ENCODE measurements around the gene ZNF343. TPM values are rescaled to one million over a fixed set of nuclear protein-coding genes. Genes with fewer than 3 reads are reported as not detected.

Gene ZNF343
- total and polyA plus RNA-seq, 2 experiments from 2014 or later, result 6.2 to 7.0 TPM

GRCh38 chr20:2451422-2451821, 57.3 kb downstream of the ZNF343 start:
- TF ChIP-seq EZH2phosphoT487 (IDR thresholded peaks at IDR 0.05; ENCODE audit: low read depth, severe bottlenecking, unreplicated experiment) (no peak), EZH2 (IDR thresholded peaks at IDR 0.05; ENCODE audit: borderline replicate concordance) (no peak)
- TF ChIP-seq, protein P1, sequence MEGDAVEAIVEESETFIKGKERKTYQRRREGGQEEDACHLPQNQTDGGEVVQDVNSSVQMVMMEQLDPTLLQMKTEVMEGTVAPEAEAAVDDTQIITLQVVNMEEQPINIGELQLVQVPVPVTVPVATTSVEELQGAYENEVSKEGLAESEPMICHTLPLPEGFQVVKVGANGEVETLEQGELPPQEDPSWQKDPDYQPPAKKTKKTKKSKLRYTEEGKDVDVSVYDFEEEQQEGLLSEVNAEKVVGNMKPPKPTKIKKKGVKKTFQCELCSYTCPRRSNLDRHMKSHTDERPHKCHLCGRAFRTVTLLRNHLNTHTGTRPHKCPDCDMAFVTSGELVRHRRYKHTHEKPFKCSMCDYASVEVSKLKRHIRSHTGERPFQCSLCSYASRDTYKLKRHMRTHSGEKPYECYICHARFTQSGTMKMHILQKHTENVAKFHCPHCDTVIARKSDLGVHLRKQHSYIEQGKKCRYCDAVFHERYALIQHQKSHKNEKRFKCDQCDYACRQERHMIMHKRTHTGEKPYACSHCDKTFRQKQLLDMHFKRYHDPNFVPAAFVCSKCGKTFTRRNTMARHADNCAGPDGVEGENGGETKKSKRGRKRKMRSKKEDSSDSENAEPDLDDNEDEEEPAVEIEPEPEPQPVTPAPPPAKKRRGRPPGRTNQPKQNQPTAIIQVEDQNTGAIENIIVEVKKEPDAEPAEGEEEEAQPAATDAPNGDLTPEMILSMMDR (IDR thresholded peaks at IDR 0.05; ENCODE audit: poor library complexity), result no peak
- DNase-seq (ENCODE audit: low spot score), result no peak
- H3K27me3 ChIP-seq, result no peaks in the 10 kb centered on the region
- H3K4me2 ChIP-seq, result no peak overlapping the region
- H3K36me3 ChIP-seq (replicated peaks; ENCODE audit: insufficient read depth, low read depth), result no peaks in the 10 kb centered on the region
- H3K27ac ChIP-seq, result no peak overlapping the region
- no peaks in the 10 kb centered on the region for H3K9me3 ChIP-seq (ENCODE audit: low read depth)
- no peaks in the 10 kb centered on the region for H3K4me1 ChIP-seq (ENCODE audit: insufficient read depth)
- no peak overlapping the region for H3K4me3 ChIP-seq
- H4K20me1 ChIP-seq (ENCODE audit: insufficient read depth, poor library complexity, severe bottlenecking), result no peaks in the 10 kb centered on the region
- H2AFZ ChIP-seq, result no peak overlapping the region
- 91% methylated on average over 5 of the region's 5 CpGs for WGBS (ENCODE audit: low lambda C conversion rate, missing lambda C conversion rate)
- H3K79me2 ChIP-seq, result no peaks in the 10 kb centered on the region
- no peaks in the 10 kb centered on the region for H3K9me2 ChIP-seq (replicated peaks; ENCODE audit: insufficient read depth)

DNA sequence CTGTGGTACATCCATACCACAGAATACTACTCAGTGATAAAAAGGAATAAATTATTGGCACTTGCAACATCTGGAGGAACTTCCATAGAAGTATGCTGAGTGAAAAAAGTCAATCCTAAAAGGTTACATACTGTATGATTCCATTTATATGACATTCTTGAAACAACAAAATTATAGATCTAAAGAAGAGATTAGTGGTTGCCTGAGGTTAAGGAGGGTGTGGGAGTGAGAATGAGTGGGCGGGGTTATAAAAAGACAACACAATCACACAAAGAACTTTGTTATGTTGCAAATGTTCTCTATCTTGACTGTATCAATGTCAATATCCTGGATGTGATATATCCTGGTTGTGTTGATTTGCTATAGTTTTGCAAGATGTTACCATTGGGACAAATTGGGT, 59.3 kb downstream of the ZNF343 start:
- Histone ChIP-seq H3K9me2 (replicated peaks; ENCODE audit: insufficient read depth) (no peaks in the 10 kb centered on the region), H3K36me3 (replicated peaks; ENCODE audit: insufficient read depth, low read depth) (no peaks in the 10 kb centered on the region), H3K4me1 (ENCODE audit: insufficient read depth) (no peaks in the 10 kb centered on the region), H3K79me2 (no peaks in the 10 kb centered on the region), H4K20me1 (ENCODE audit: insufficient read depth, poor library complexity, severe bottlenecking) (no peaks in the 10 kb centered on the region), H3K27ac (no peak overlapping the region), H2AFZ (no peak overlapping the region), H3K27me3 (no peaks in the 10 kb centered on the region), H3K9me3 (ENCODE audit: low read depth) (no peaks in the 10 kb centered on the region), H3K4me2 (no peak overlapping the region), H3K4me3 (no peak overlapping the region)
- WGBS (ENCODE audit: low lambda C conversion rate, missing lambda C conversion rate), result 78% methylated on average over 1 of the region's 1 CpG
- TF ChIP-seq EZH2 (IDR thresholded peaks at IDR 0.05; ENCODE audit: borderline replicate concordance) (no peak), EZH2phosphoT487 (IDR thresholded peaks at IDR 0.05; ENCODE audit: low read depth, severe bottlenecking, unreplicated experiment) (no peak)
- TF ChIP-seq, protein P1 (IDR thresholded peaks at IDR 0.05; ENCODE audit: poor library complexity), result no peak
- DNase-seq (ENCODE audit: low spot score), result no peak

DNA sequence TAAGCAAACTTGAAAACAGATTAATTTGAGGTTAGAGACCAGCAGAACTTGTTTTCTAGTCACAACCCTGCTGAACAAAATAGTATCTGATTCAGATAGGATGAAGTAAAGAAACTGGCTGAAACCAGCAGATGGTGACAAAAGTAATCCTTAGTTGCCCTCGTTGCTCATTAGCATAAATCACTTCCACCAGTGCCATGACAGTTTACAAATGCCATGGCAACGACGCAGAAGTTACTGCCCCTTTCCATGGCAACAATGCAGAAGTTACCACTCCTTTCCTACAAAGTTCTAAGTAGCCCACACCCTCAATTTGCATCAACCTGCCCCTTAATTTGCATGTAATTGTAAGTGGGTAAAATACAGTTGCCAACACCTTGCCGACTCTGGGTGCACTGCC, 61.9 kb downstream of the ZNF343 start:
- H3K4me1 ChIP-seq (ENCODE audit: insufficient read depth), result no peaks in the 10 kb centered on the region

More for the DNA sequence above, 61.9 kb downstream of the ZNF343 start:
- 70% methylated on average over 4 of the region's 4 CpGs for WGBS (ENCODE audit: low lambda C conversion rate, missing lambda C conversion rate)
- H2AFZ ChIP-seq, result no peak overlapping the region
- H3K27ac ChIP-seq, result no peak overlapping the region
- no peaks in the 10 kb centered on the region for H3K9me3 ChIP-seq (ENCODE audit: low read depth)
- TF ChIP-seq, protein P1 (IDR thresholded peaks at IDR 0.05; ENCODE audit: poor library complexity), result no peak
- TF ChIP-seq EZH2 (IDR thresholded peaks at IDR 0.05; ENCODE audit: borderline replicate concordance), result no peak
- no peak for TF ChIP-seq EZH2phosphoT487 (IDR thresholded peaks at IDR 0.05; ENCODE audit: low read depth, severe bottlenecking, unreplicated experiment)
- H3K36me3 ChIP-seq (replicated peaks; ENCODE audit: insufficient read depth, low read depth), result no peaks in the 10 kb centered on the region
- no peak overlapping the region for H3K4me3 ChIP-seq
- no peak for DNase-seq (ENCODE audit: low spot score)
- H3K4me2 ChIP-seq, result no peak overlapping the region
- no peaks in the 10 kb centered on the region for H3K9me2 ChIP-seq (replicated peaks; ENCODE audit: insufficient read depth)
- H3K79me2 ChIP-seq, result no peaks in the 10 kb centered on the region
- H4K20me1 ChIP-seq (ENCODE audit: insufficient read depth, poor library complexity, severe bottlenecking), result no peaks in the 10 kb centered on the region
- H3K27me3 ChIP-seq, result no peaks in the 10 kb centered on the region

Small RNAs within 50 kb of the gene (small RNA-seq; reads per million reads assigned to genes)
- not detected for gene RF00019

Other genes with a start within 250 kb of the ZNF343 start
- 0.23 TPM in 1 of 2 replicates, not detected in the other for gene TGM3, start 212.9 kb downstream of the ZNF343 start, total RNA-seq
- 0.15 TPM in 1 of 2 replicates, not detected in the other for gene TGM3, start 212.9 kb downstream of the ZNF343 start, polyA plus RNA-seq
- gene TGM6, start 128.0 kb downstream of the ZNF343 start, total RNA-seq, result not detected in 2 replicates
- not detected in 2 replicates for gene TGM6, start 128.0 kb downstream of the ZNF343 start, polyA plus RNA-seq
- 187 and 219 TPM in 2 replicates for gene SNRPB, start 38.1 kb downstream of the ZNF343 start, total RNA-seq
- gene SNRPB, start 38.1 kb downstream of the ZNF343 start, polyA plus RNA-seq, result 201 and 213 TPM in 2 replicates
- gene TMC2, start 27.7 kb upstream of the ZNF343 start, total RNA-seq, result not detected in 2 replicates
- gene TMC2, start 27.7 kb upstream of the ZNF343 start, polyA plus RNA-seq, result not detected in 2 replicates
- gene NOP56, start 143.7 kb upstream of the ZNF343 start, total RNA-seq, result 102 TPM in 2 replicates
- gene NOP56, start 143.7 kb upstream of the ZNF343 start, polyA plus RNA-seq, result 190 and 192 TPM in 2 replicates
- 91.4 and 93.8 TPM in 2 replicates for gene IDH3B, start 155.3 kb upstream of the ZNF343 start, total RNA-seq
- gene IDH3B, start 155.3 kb upstream of the ZNF343 start, polyA plus RNA-seq, result 91.1 and 128 TPM in 2 replicates
- gene EBF4, start 183.9 kb upstream of the ZNF343 start, total RNA-seq, result 10.7 and 11.6 TPM in 2 replicates
- 17.9 and 27.1 TPM in 2 replicates for gene EBF4, start 183.9 kb upstream of the ZNF343 start, polyA plus RNA-seq

All from hepatocyte (in vitro differentiated cells).